ENCODE data around the gene SCG3.

The SCG3 gene

DNA sequence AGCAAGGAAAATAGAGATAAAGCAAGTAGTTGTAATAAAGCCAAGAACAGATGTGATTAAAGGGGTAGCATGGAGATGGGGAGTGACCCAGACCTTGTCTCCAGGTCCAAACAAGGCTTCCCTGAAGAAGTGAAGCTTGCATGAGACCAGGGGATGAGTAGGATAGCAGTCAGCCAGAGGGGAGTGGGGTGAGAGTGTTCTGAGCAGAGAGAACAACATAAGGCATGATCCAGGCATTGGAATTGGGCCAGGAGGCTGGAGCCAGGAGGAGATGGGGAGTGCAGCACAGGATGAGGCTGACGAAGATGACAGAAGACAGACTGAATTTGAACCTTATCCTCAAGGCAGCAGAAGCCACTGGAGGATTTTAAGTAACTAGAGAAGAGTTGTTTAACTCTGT is 77.3 kb downstream of the SCG3 start:
- no peak for DNase-seq

- DNase-seq = no peak
These were observed 78.3 kb downstream of the SCG3 start for GRCh38 chr15:51759557-51760070.

DNA sequence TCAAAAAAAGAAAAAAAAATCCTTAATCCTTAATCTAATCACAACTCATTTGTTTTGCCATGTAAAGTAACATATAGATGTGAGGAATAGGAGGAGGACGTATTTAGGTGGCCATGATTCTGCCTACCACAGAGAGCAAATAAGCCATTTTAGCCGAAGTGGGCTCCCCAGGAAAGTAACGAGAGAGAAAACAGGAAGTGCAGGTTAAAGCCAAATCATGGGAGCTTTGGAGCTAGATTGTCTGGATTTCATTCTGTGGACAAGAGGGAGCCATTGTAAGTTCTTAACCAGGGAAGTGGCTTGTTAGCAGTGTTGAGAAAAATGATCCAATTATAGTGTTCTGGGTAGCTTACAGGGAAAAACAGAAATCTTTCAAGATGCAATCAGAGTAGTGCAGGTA is 79.5 kb downstream of the SCG3 start:
- DNase-seq = no peak

DNA sequence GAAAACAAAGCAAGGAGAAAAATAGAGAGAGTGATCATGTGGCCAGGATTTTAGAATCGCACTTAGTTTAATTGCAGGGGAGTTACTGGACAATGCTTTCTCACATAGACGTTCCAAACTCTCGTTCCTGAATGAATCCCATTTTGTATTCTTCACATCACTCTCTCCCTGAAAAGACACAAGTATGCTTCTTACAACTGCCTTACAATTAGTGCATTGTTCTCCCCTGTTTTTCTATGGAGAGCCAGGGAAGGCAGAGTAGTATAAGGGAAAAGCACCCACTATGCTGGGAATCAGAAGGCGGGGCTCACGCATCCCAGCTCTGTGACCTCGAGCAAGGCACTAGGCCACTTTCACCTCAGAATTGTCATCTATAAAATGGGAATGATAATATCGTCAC is 84.4 kb downstream of the SCG3 start:
- DNase-seq = no peak

DNA sequence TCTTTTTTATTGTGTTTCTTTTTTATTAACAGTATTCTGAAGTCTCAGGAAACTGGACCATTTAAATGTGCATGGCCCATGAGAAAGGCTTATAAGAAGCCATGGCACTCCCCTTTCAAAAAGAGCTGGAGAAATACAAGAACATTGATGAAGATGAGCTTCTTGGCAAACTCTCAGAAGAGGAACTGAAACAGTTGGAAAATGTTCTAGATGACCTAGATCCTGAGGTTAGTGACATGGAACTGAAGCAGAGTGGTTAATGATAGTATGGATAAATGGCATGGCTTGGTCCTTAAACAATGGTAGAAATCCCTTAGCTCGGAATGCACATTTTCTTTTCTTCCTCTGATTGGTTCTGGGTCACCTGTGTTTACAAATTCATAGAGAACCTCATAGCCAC is 85.0 kb downstream of the SCG3 start:
- DNase-seq = no peak

- no peak for DNase-seq
These were observed 86.7 kb downstream of the SCG3 start for GRCh38 chr15:51768018-51768417.

Measured in right kidney (tissue), 1 donor.